Neuronal stem cell (in vitro differentiated cells): ENCODE measurements around the gene KLHL1.

Experiments
- DNase-seq: peaks from one replicate; pipeline ENCODE4 v3.0.0-alpha.2; 2013; ENCODE audit warnings: low spot score
- H2AFZ ChIP-seq: one replicate; pipeline ENCODE4 v1.6.1; 2013; ENCODE audit warnings: mild to moderate bottlenecking, low read length, inconsistent platforms
- H2AK5ac ChIP-seq: 2 replicates; pipeline ENCODE4 v1.6.1; 2013; ENCODE audit warnings: low read depth, mild to moderate bottlenecking, inconsistent platforms, low read length, moderate library complexity, mixed read lengths
- H2BK120ac ChIP-seq: 2 replicates; pipeline ENCODE4 v1.6.1; 2013; ENCODE audit warnings: low read depth, mild to moderate bottlenecking, inconsistent platforms, low read length, moderate library complexity, mixed read lengths
- H2BK12ac ChIP-seq: one replicate; pipeline ENCODE4 v1.6.1; 2013; ENCODE audit warnings: low read length, inconsistent platforms
- H2BK15ac ChIP-seq: 2 replicates; pipeline ENCODE4 v1.6.1; 2013; ENCODE audit warnings: mild to moderate bottlenecking, low read length, inconsistent platforms, mixed read lengths
- H2BK5ac ChIP-seq: one replicate; pipeline ENCODE4 v1.6.1; 2013; ENCODE audit warnings: inconsistent platforms, mild to moderate bottlenecking, low read length, moderate library complexity
- H3K14ac ChIP-seq: one replicate; pipeline ENCODE4 v1.6.1; 2013; ENCODE audit warnings: low read length, inconsistent platforms
- H3K18ac ChIP-seq: 2 replicates; pipeline ENCODE4 v1.6.1; 2013; ENCODE audit warnings: low read length, inconsistent platforms
- H3K23ac ChIP-seq: 2 replicates; pipeline ENCODE4 v1.6.1; 2013; ENCODE audit warnings: low read depth, mild to moderate bottlenecking, mixed read lengths, low read length, inconsistent platforms; ENCODE audit not compliant: poor library complexity
- H3K27ac ChIP-seq: replicated peaks from 3 replicates; pipeline ENCODE4 v1.5.1; 2013; ENCODE audit warnings: low read length, inconsistent platforms
- H3K27me3 ChIP-seq, 3 experiments: 2 replicates each; pipeline ENCODE4 v1.6.1; 2013; ENCODE audit warnings: low read length in 3 of 3, mild to moderate bottlenecking in 2 of 3, inconsistent platforms in 1 of 3, low read depth in 1 of 3, mixed read lengths in 1 of 3, moderate library complexity in 1 of 3; ENCODE audit not compliant: control insufficient read depth in 3 of 3, insufficient read depth in 3 of 3
- H3K36me3 ChIP-seq, 2 donors: replicated peaks in 1 of 2; 2 replicates each; pipeline ENCODE4 v1.6.1; 2013; ENCODE audit warnings: low read length in 2 of 2; ENCODE audit not compliant: control insufficient read depth in 2 of 2, insufficient read depth in 2 of 2
- H3K4ac ChIP-seq: 2 replicates; pipeline ENCODE4 v1.6.1; 2013; ENCODE audit warnings: inconsistent platforms, mild to moderate bottlenecking, low read length, moderate library complexity
- H3K4me1 ChIP-seq, 2 donors: 1 replicate in 1 of 2; 2 replicates in 1 of 2; pipeline ENCODE4 v1.6.1; 2013; ENCODE audit warnings: low read length in 2 of 2, low read depth in 1 of 2; ENCODE audit not compliant: control insufficient read depth in 2 of 2, insufficient read depth in 1 of 2
- H3K4me2 ChIP-seq: one replicate; pipeline ENCODE4 v1.6.1; 2013; ENCODE audit warnings: mild to moderate bottlenecking, low read length, inconsistent platforms; ENCODE audit not compliant: insufficient read depth, poor library complexity, severe bottlenecking
- H3K4me3 ChIP-seq, 2 donors: 2 replicates each; pipeline ENCODE4 v1.5.1; 2013; ENCODE audit warnings: low read length in 2 of 2, mild to moderate bottlenecking in 2 of 2, inconsistent platforms in 1 of 2, moderate library complexity in 1 of 2
- H3K79me1 ChIP-seq: one replicate; pipeline ENCODE4 v1.6.1; 2013; ENCODE audit warnings: low read depth, mild to moderate bottlenecking, inconsistent platforms, low read length, moderate library complexity
- H3K9ac ChIP-seq: one replicate; pipeline ENCODE4 v1.6.1; 2013; ENCODE audit warnings: mild to moderate bottlenecking, low read depth, low read length, inconsistent platforms; ENCODE audit not compliant: poor library complexity
- H3K9me3 ChIP-seq, 2 donors: replicated peaks in 1 of 2; 2 replicates each; pipeline versions ENCODE3 to v1.6.1; 2013; ENCODE audit warnings: low read length in 2 of 2, mild to moderate bottlenecking in 2 of 2, inconsistent platforms in 1 of 2, low read depth in 1 of 2, mixed read lengths in 1 of 2, moderate library complexity in 1 of 2; ENCODE audit not compliant: control insufficient read depth in 2 of 2, insufficient read depth in 1 of 2
- H4K8ac ChIP-seq: one replicate; pipeline ENCODE4 v1.6.1; 2013; ENCODE audit warnings: low read depth, mild to moderate bottlenecking, inconsistent platforms, low read length, moderate library complexity
- H4K91ac ChIP-seq: one replicate; pipeline ENCODE4 v1.6.1; 2013; ENCODE audit warnings: low read length, low read depth, mild to moderate bottlenecking, inconsistent platforms; ENCODE audit not compliant: poor library complexity
- WGBS, 2 donors: extraction: QIAGEN DNeasy Blood & Tissue Kit; methylation state at CpG; one replicate each; pipeline ENCODE4 v1.1.7; 2013; ENCODE audit warnings: missing lambda C conversion rate in 2 of 2, mixed read lengths in 1 of 2; ENCODE audit not compliant: insufficient read length in 2 of 2, insufficient replicate concordance in 1 of 2; ENCODE audit errors: extremely low coverage in 2 of 2; 5-methylcytosine and 5-hydroxymethylcytosine counted together

Gene KLHL1

DNA sequence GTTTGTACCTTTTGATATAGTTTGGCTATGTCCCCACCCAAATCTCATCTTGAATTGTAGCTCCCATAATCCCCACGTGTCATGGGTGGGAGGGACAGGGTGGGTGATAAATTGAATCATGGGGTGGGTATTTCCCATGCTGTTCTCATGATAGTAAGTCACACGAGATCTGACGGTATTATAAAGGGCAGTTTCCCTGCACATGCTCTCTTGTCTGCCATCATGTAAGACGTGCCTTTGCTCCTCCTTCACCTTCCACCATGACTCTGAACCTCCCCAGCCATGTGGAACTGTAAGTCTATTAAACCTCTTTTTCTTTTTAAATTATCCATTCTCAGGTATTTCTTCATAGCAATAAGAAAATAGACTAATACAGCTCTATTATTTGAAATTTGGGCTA is 331.3 kb downstream of the KLHL1 start:
- no peak overlapping the region for H3K4me3 ChIP-seq
- no peaks in the 10 kb centered on the region for H3K36me3 ChIP-seq
- no peaks in the 10 kb centered on the region for H3K27me3 ChIP-seq
- no CpG with 5 or more reads among the region's 4 CpGs for WGBS, 2 donors
- no peak overlapping the region for H4K8ac ChIP-seq
- no peak overlapping the region for H3K9ac ChIP-seq
- no peak overlapping the region for H2BK12ac ChIP-seq
- H3K27ac ChIP-seq: no peak overlapping the region
- H2AK5ac ChIP-seq: no peak overlapping the region
- no peak overlapping the region for H3K18ac ChIP-seq
- no peak overlapping the region for H2BK120ac ChIP-seq
- no peak overlapping the region for H2BK5ac ChIP-seq
- H3K79me1 ChIP-seq: no peaks in the 10 kb centered on the region
- H4K91ac ChIP-seq: no peak overlapping the region
- no peak overlapping the region for H3K23ac ChIP-seq
- H3K4ac ChIP-seq: no peak overlapping the region
- no peak overlapping the region for H2BK15ac ChIP-seq
- no peak overlapping the region for H3K14ac ChIP-seq
- H2AFZ ChIP-seq: no peak overlapping the region
- H3K4me1 ChIP-seq: no peaks in the 10 kb centered on the region
- H3K9me3 ChIP-seq: no peaks in the 10 kb centered on the region
- DNase-seq: no peak
- no peak overlapping the region for H3K4me2 ChIP-seq

DNA sequence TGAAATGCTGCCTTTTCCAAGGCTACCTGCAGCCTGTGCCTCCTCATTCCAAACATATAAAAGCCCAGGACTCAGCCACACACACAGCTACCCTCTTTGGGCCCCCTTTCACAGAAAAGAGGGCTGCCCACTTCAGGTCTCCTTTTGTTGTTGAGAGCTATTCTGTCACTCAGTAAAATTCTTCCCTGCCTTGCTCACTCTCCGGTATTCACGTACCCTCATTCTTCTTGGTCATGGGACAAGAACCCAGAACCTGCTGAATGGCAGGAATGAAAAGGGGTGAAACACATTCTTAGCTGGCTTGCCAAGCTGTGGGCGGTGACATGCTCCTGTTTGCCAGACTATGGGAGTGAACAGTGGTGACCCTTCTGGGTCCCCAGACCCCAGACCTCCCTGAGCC is 338.6 kb downstream of the KLHL1 start:
- no CpG with 5 or more reads among the region's 3 CpGs for WGBS, 2 donors
- no peak for DNase-seq
- no peaks in the 10 kb centered on the region for H3K79me1 ChIP-seq
- H3K4me1 ChIP-seq: no peaks in the 10 kb centered on the region
- H2BK15ac ChIP-seq: no peak overlapping the region
- peak overlapping the region in 1 of 2 donors; percentile 50 for H3K4me3 ChIP-seq
- H2AK5ac ChIP-seq: no peak overlapping the region
- no peaks in the 10 kb centered on the region for H3K36me3 ChIP-seq
- H4K8ac ChIP-seq: no peak overlapping the region
- no peak overlapping the region for H4K91ac ChIP-seq
- no peak overlapping the region for H3K18ac ChIP-seq
- no peaks in the 10 kb centered on the region for H3K27me3 ChIP-seq
- H2BK5ac ChIP-seq: peak overlapping the region; percentile 77
- no peak overlapping the region for H3K4ac ChIP-seq
- no peak overlapping the region for H3K23ac ChIP-seq
- no peak overlapping the region for H2BK120ac ChIP-seq
- H3K27ac ChIP-seq: no peak overlapping the region
- H2AFZ ChIP-seq: no peak overlapping the region
- H3K9ac ChIP-seq: no peak overlapping the region
- no peak overlapping the region for H2BK12ac ChIP-seq
- peaks cover 5 to 8% of the 10 kb centered on the region in 2 donors for H3K9me3 ChIP-seq
- H3K4me2 ChIP-seq: no peak overlapping the region
- no peak overlapping the region for H3K14ac ChIP-seq

DNA sequence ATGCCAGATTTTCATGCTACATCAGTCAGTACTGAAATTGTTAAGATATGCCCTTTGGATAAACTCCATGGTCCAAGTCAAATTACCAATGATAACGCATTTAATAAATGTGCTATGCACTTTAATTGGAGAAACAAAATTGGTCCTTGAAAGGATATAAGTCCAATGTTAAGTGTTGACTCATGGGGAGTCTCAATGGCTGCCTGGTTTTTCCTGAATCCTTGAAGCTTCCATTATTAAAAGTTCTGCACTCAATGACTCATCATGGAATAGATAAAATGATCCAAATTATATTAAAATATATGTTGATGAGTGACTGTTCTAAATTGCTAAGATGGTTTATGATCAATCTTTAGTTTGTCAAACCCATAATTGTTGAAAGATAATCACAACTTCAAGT is 346.7 kb downstream of the KLHL1 start:
- no peaks in the 10 kb centered on the region for H3K36me3 ChIP-seq
- no peak for DNase-seq
- H3K27ac ChIP-seq: no peak overlapping the region
- no CpG with 5 or more reads among the region's 1 CpG for WGBS, 2 donors
- H3K4me3 ChIP-seq: no peak overlapping the region
- no peak overlapping the region for H3K18ac ChIP-seq
- H3K4ac ChIP-seq: no peak overlapping the region
- H4K8ac ChIP-seq: no peak overlapping the region
- no peak overlapping the region for H2BK12ac ChIP-seq
- no peaks in the 10 kb centered on the region for H3K9me3 ChIP-seq
- H3K27me3 ChIP-seq: no peaks in the 10 kb centered on the region
- no peaks in the 10 kb centered on the region for H3K79me1 ChIP-seq
- H2BK120ac ChIP-seq: no peak overlapping the region
- no peak overlapping the region for H2BK15ac ChIP-seq
- H2AK5ac ChIP-seq: no peak overlapping the region
- H3K9ac ChIP-seq: no peak overlapping the region
- no peak overlapping the region for H2BK5ac ChIP-seq
- H4K91ac ChIP-seq: no peak overlapping the region
- no peak overlapping the region for H3K14ac ChIP-seq
- no peak overlapping the region for H3K4me2 ChIP-seq
- H3K23ac ChIP-seq: no peak overlapping the region
- H3K4me1 ChIP-seq: no peaks in the 10 kb centered on the region
- no peak overlapping the region for H2AFZ ChIP-seq

DNA sequence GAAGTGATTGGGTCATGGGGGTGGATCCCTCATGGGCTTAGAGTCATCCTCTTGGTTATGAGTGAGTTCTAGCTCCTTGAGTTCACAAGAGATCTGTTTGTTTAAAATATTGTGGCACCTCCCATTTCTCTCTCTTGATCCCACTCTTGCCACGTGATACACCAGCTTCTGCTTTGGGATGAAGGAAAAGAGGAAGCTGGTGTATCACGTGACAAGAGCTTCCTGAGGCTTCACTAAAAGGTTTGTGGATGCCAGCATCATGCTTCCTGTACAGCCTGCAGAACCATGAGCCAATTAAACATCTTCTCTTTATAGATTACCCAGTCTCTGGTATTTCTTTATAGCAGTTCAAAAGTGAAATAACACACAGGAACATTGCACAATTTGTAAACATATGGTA is 353.2 kb downstream of the KLHL1 start:
- Histone ChIP-seq H3K14ac (no peak overlapping the region), H2BK12ac (no peak overlapping the region), H3K4me1 (no peaks in the 10 kb centered on the region), H3K9me3 (no peaks in the 10 kb centered on the region), H3K27ac (no peak overlapping the region), H3K4me3 (no peak overlapping the region), H3K4ac (no peak overlapping the region), H2BK5ac (no peak overlapping the region), H2AFZ (peak overlapping the region; percentile 8), H3K79me1 (no peaks in the 10 kb centered on the region), H3K9ac (no peak overlapping the region), H2BK120ac (no peak overlapping the region), H3K4me2 (no peak overlapping the region), H3K23ac (no peak overlapping the region), H4K8ac (no peak overlapping the region), H4K91ac (no peak overlapping the region), H3K18ac (no peak overlapping the region), H2AK5ac (no peak overlapping the region), H3K36me3 (no peaks in the 10 kb centered on the region), H2BK15ac (no peak overlapping the region), H3K27me3 (no peaks in the 10 kb centered on the region)
- DNase-seq: no peak
- WGBS, 2 donors: no CpG with 5 or more reads among the region's 2 CpGs
